ENCODE data around the gene TYRP1. TPM values are rescaled to one million over a fixed set of nuclear protein-coding genes. Genes with fewer than 3 reads are reported as not detected.
"Not testable (repeated sequence)": the region's sequence is repeated elsewhere in the genome, so short reads cannot be mapped to it uniquely, and the experiment has no call there.

Gene TYRP1
- total RNA-seq, 2 donors from 2014 or later = not detected

DNA sequence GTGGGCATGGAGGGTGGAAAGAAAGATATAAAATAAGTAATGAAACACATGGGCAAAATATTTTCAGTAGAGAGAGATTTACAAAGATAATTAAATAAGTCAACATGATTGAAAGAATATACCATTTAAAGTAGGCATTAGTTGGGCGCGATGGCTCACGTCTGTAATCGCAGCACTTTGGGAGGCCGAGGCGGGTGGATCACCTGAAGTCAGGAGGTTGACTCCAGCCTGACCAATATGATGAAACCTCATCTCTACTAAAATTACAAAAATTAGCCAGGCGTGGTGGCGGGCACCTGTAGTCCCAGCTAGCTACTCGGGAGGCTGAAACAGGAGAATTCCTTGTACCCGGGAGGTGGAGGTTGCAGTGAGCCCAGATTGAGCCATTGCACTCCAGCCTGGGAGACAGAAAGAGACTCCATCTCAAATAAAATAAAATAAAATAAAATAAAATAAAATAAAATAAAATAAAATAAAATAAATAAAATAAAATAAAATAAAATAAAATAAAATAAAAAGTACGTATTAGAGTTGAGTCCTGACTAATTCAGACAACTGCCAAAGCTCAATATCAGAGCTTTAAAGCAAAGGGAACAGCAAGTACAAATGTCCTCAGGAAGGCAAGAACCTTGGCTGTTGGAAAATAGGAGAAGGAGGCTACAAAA, 15.6 kb upstream of the TYRP1 start:
- H3K9me3 Mint-ChIP-seq = peaks cover 27% of the 10 kb centered on the region
- ATAC-seq (replicated peaks); H3K27ac Mint-ChIP-seq; H3K4me3 Mint-ChIP-seq; H3K36me3 Mint-ChIP-seq (ENCODE audit: low read depth); H3K4me1 Mint-ChIP-seq; H3K27me3 Mint-ChIP-seq: not testable (repeated sequence)

DNA sequence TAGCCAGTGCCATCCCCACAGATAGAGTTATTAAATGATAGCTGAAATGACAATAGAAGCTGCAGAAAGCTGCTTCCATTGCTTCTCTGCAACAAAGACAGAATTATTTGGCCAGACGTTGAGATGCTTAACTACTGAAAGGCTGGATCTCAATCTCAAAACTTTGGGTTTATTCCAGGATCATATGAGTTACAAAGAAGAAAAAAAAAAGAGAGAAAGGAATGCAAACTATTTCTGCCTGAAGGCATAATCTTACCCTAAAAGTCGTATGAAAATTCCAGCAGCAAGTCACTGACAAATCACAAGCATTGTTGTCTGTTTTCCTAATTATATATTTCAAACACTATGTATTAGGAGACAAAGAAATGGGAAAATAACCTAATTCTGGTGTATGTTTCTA, 12.8 kb upstream of the TYRP1 start:
- H3K36me3 Mint-ChIP-seq (ENCODE audit: low read depth) = no peaks in the 10 kb centered on the region
- H3K4me1 Mint-ChIP-seq = no peaks in the 10 kb centered on the region
- H3K27ac Mint-ChIP-seq = no peak overlapping the region

DNA sequence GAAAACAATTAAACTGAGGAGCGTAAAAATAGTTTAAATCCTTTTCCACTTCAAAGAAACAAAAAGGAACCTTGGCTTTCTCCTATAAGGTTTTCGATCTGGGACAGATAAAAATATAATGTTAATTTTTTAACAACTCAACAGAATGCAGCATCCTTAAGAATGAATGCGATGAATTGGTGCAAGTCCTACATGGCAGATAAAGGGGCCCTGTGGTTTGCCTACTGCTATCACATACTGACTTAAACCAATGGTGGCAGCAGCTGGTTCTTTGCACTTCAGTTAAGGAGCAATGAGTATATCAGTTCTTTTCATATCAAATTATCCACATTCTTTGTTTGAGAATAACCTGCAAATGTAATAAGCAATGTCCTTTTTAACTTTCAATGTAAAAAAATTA, 12.4 kb upstream of the TYRP1 start:
- Mint-ChIP-seq H3K27me3 (no peaks in the 10 kb centered on the region), H3K36me3 (ENCODE audit: low read depth) (no peaks in the 10 kb centered on the region), H3K27ac (no peak overlapping the region), H3K9me3 (peaks cover 34% of the 10 kb centered on the region), H3K4me1 (no peaks in the 10 kb centered on the region), H3K4me3 (no peak overlapping the region)
- ATAC-seq (replicated peaks) = no peak

More for the DNA sequence above, 12.8 kb upstream of the TYRP1 start:
- no peak overlapping the region for H3K4me3 Mint-ChIP-seq
- H3K9me3 Mint-ChIP-seq = peaks cover 34% of the 10 kb centered on the region
- H3K27me3 Mint-ChIP-seq = no peaks in the 10 kb centered on the region
- ATAC-seq (replicated peaks) = no peak

DNA sequence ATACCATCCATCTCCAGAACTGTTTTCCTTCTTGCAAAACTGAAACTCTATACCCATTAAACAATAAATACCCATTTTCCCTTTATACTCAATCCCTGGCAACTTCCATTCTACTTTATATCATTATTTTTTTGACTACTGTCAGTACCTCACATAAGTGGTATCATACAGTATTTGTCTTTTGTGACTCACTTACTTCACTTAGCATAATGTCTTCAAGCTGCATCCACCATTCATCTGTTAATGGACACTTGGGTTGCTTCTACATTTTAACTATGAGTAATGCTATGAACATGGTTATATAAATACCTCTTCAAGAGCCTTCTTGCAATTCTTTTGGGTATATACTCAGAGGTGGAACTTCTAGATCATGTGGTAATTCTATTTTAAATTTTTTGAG, 11.6 kb upstream of the TYRP1 start:
- ATAC-seq (replicated peaks) = no peak
- no peaks in the 10 kb centered on the region for H3K27me3 Mint-ChIP-seq
- H3K36me3 Mint-ChIP-seq (ENCODE audit: low read depth) = no peaks in the 10 kb centered on the region
- H3K4me1 Mint-ChIP-seq = no peaks in the 10 kb centered on the region
- peaks cover 29% of the 10 kb centered on the region for H3K9me3 Mint-ChIP-seq
- H3K27ac Mint-ChIP-seq = no peak overlapping the region
- H3K4me3 Mint-ChIP-seq = no peak overlapping the region

DNA sequence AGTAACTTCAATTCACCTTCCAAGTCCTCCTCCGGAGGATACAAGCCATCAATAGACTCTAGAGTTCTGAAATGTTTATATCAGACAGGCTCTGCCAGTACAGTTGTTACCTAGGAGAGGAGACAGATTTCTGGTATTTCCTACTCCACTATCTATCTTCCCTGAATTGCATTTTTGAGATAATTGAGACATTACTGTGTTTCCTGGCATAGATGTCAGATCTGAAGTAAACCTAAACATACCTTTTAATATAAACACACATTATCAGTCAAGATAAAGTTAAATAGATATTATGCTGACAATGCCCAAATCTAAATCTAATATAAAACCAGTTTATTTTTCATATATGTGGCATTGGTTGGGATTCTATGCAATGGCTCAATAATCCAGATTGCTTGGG, 8.2 kb upstream of the TYRP1 start:
- Mint-ChIP-seq H3K27me3 (no peaks in the 10 kb centered on the region), H3K27ac (no peak overlapping the region), H3K4me1 (no peaks in the 10 kb centered on the region), H3K9me3 (peaks cover 32% of the 10 kb centered on the region), H3K4me3 (no peak overlapping the region), H3K36me3 (ENCODE audit: low read depth) (no peaks in the 10 kb centered on the region)
- ATAC-seq (replicated peaks) = no peak

DNA sequence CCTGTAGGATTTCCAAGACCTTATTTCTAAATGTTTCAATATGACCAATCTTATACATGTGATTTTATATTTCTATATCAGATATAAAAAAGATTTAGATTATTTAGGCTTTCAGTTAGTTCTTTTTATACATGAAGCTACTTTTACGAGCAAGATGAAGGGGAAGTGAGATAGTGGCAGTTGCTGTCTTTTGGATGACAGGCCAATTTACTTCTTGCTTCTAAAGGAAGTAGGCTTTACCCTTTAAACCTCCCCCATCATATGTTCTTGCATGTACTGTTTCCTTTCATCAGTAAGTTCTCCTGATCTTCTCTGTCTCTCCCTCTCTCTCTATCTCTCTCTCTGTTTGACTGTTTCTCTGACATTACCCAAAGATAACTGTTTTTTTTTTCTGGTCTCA, 4.0 kb upstream of the TYRP1 start:
- no peaks in the 10 kb centered on the region for H3K4me1 Mint-ChIP-seq
- H3K27me3 Mint-ChIP-seq = no peaks in the 10 kb centered on the region
- H3K4me3 Mint-ChIP-seq = no peak overlapping the region
- no peak for ATAC-seq (replicated peaks)
- H3K27ac Mint-ChIP-seq = no peak overlapping the region
- peaks cover 21% of the 10 kb centered on the region for H3K9me3 Mint-ChIP-seq
- no peaks in the 10 kb centered on the region for H3K36me3 Mint-ChIP-seq (ENCODE audit: low read depth)

DNA sequence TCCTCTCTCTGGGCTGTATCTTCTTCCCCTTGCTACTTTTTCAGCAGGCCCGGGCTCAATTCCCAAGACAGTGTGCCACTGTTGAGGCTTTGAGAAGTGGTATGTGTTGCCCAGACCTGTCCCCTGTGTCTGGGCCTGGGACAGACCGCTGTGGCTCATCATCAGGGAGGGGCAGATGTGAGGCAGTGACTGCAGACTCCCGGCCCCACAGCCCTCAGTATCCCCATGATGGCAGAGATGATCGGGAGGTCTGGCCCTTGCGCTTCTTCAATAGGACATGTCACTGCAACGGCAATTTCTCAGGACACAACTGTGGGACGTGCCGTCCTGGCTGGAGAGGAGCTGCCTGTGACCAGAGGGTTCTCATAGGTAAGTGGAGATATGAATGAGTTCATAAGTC, 828 bp downstream of the TYRP1 start:
- H3K4me3 Mint-ChIP-seq = no peak overlapping the region
- H3K4me1 Mint-ChIP-seq = no peaks in the 10 kb centered on the region
- no peaks in the 10 kb centered on the region for H3K36me3 Mint-ChIP-seq (ENCODE audit: low read depth)
- H3K27me3 Mint-ChIP-seq = no peaks in the 10 kb centered on the region
- H3K9me3 Mint-ChIP-seq = peaks cover 13% of the 10 kb centered on the region
- ATAC-seq (replicated peaks) = no peak
- no peak overlapping the region for H3K27ac Mint-ChIP-seq

DNA sequence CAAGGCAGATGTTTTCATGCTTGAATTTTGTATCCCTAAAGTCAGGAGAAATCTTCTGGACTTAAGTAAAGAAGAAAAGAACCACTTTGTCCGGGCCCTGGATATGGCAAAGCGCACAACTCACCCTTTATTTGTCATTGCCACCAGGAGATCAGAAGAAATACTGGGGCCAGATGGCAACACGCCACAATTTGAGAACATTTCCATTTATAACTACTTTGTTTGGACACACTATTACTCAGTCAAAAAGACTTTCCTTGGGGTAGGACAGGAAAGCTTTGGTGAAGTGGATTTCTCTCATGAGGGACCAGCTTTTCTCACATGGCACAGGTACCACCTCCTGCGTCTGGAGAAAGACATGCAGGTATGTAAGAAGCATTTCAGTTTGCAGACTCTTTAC, 2.3 kb downstream of the TYRP1 start:
- Mint-ChIP-seq H3K9me3 (peaks cover 8% of the 10 kb centered on the region), H3K4me3 (no peak overlapping the region), H3K27me3 (no peaks in the 10 kb centered on the region)

DNA sequence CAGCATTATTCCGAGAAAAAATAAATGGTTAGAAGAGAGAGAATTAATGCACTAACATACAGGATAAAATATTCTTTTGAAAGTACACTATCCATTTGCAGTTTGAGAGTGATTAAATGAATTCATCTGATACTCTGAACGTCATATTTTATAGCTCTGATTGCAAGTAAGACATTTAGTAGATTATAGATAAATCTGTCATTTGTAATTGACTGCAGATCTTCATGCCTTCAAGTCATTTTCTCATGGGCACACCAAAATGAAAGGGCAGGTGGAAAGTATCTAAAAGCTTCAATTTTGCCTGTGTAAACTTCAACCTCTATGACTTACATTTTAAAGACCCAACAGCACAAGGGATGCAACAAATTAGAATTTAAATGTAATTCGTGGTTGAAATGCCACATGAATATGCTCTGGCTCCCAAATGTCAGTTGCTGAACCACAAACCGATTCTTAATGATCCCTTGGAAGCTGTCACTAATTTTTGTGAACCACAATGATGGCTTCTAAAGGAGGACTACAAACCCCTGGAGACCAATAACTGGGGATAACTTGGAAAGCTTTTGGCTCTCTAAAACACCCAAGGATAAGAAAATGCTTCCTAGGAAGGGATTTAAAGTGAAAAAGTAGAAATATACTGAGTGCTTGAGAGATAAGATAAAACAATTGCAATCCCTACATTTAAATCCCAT, 3.9 kb downstream of the TYRP1 start:
- H3K36me3 Mint-ChIP-seq (ENCODE audit: low read depth) = no peaks in the 10 kb centered on the region
- no peak overlapping the region for H3K27ac Mint-ChIP-seq
- peaks cover 15% of the 10 kb centered on the region for H3K9me3 Mint-ChIP-seq
- no peak for ATAC-seq (replicated peaks)
- H3K27me3 Mint-ChIP-seq = no peaks in the 10 kb centered on the region
- H3K4me1 Mint-ChIP-seq = no peaks in the 10 kb centered on the region
- H3K4me3 Mint-ChIP-seq = no peak overlapping the region

More for the DNA sequence above, 2.3 kb downstream of the TYRP1 start:
- Mint-ChIP-seq H3K4me1 (no peaks in the 10 kb centered on the region), H3K27ac (no peak overlapping the region), H3K36me3 (ENCODE audit: low read depth) (no peaks in the 10 kb centered on the region)
- no peak for ATAC-seq (replicated peaks)

DNA sequence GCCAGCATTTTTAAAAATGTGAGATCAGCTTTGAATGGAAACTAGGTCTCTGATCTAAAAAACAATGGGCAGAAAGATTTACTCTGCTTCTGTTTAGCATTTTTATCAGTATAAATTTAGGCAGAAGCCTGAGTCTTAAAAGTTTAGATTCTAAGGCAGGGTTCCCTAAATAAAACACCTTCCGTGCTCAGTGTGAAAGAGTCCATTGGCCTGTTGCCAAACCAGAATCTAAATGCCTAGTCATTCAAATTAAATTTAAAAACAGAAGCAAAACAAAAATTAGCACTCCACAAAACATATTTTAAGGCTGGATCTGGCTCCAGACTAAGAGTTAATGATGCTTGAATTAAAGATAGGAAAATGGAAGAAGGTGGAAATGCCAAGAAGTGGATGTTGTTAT, 4.5 kb downstream of the TYRP1 start:
- no peak for ATAC-seq (replicated peaks)
- no peak overlapping the region for H3K4me3 Mint-ChIP-seq
- peaks cover 15% of the 10 kb centered on the region for H3K9me3 Mint-ChIP-seq
- no peaks in the 10 kb centered on the region for H3K4me1 Mint-ChIP-seq
- no peaks in the 10 kb centered on the region for H3K27me3 Mint-ChIP-seq
- no peaks in the 10 kb centered on the region for H3K36me3 Mint-ChIP-seq (ENCODE audit: low read depth)
- H3K27ac Mint-ChIP-seq = no peak overlapping the region

DNA sequence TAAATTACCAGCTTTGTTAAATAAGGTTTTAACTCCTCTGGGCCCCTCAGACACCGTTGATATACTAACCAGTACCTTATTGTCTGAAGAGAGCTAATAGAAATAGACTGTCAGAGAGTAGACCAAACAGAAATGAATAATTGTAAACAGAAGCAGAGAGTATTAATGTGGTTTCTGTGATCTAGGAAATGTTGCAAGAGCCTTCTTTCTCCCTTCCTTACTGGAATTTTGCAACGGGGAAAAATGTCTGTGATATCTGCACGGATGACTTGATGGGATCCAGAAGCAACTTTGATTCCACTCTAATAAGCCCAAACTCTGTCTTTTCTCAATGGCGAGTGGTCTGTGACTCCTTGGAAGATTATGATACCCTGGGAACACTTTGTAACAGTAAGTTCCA, 5.1 kb downstream of the TYRP1 start:
- Mint-ChIP-seq H3K4me3 (no peak overlapping the region), H3K27me3 (no peaks in the 10 kb centered on the region), H3K4me1 (no peaks in the 10 kb centered on the region), H3K9me3 (peaks cover 15% of the 10 kb centered on the region), H3K27ac (no peak overlapping the region), H3K36me3 (ENCODE audit: low read depth) (no peaks in the 10 kb centered on the region)
- ATAC-seq (replicated peaks) = no peak

DNA sequence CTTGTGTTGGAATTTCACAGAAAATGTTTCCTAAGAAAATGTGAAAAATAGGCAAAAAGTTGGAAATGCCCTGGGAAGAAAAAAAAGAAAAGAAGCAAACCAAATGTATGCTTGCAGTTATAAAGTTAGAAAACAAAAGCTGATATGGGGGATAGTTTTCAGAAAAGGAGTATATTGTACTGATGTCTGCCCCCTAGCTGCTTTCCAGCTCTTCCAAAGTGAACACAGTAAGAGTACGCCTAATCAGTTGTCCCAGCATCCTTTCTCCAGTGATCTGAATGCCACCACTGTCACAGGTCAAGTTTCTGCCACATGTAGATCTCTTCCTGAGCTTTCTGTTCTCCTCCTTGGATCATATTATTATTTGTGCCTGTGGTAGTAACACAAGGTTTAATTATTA, 5.8 kb downstream of the TYRP1 start:
- Mint-ChIP-seq H3K4me1 (no peaks in the 10 kb centered on the region), H3K27ac (no peak overlapping the region), H3K36me3 (ENCODE audit: low read depth) (no peaks in the 10 kb centered on the region), H3K9me3 (peaks cover 15% of the 10 kb centered on the region), H3K4me3 (no peak overlapping the region), H3K27me3 (no peaks in the 10 kb centered on the region)
- ATAC-seq (replicated peaks) = no peak

DNA sequence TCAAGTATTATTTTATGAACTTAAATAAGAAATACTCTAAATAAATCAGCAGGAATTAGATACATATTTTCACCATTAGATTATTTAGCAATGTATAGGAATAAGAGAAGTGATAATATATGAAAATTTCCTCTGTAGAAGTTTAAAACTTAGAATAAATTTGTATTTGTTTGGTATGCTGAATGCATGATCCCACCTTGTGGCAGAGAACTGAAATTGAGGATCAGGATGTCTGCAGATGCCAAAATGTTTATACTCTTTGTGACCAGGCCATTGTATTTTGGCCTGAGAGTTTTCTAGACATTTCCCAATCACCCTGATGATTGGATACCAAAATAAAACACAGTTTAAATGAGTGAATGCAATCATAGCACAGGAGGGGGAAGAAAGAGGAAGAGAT, 6.3 kb downstream of the TYRP1 start:
- Mint-ChIP-seq H3K4me1 (no peaks in the 10 kb centered on the region), H3K9me3 (peaks cover 15% of the 10 kb centered on the region), H3K27me3 (no peaks in the 10 kb centered on the region), H3K27ac (no peak overlapping the region), H3K36me3 (ENCODE audit: low read depth) (no peaks in the 10 kb centered on the region), H3K4me3 (no peak overlapping the region)
- ATAC-seq (replicated peaks) = no peak

DNA sequence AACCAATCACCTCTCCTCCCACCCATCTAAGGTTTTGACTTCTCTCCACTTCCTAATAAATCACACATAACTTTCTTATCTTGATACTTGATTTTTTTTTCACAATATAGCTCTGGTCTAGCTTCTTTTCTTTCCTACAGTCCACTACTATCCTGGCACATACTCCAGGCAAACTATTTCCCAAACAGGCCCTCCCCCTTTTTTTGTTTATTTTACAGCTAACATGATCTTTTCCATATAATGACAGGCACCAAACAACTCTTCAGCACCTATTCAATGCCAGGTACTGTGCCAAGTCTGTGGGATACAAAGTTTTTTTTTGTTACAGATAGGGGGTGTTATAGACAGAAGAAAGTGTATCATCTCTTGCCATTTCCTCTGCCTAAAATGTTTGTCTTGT, 7.9 kb downstream of the TYRP1 start:
- ATAC-seq (replicated peaks) = no peak
- Mint-ChIP-seq H3K4me3 (no peak overlapping the region), H3K27me3 (no peaks in the 10 kb centered on the region), H3K27ac (no peak overlapping the region), H3K4me1 (no peaks in the 10 kb centered on the region), H3K9me3 (peaks cover 10% of the 10 kb centered on the region), H3K36me3 (ENCODE audit: low read depth) (no peaks in the 10 kb centered on the region)

DNA sequence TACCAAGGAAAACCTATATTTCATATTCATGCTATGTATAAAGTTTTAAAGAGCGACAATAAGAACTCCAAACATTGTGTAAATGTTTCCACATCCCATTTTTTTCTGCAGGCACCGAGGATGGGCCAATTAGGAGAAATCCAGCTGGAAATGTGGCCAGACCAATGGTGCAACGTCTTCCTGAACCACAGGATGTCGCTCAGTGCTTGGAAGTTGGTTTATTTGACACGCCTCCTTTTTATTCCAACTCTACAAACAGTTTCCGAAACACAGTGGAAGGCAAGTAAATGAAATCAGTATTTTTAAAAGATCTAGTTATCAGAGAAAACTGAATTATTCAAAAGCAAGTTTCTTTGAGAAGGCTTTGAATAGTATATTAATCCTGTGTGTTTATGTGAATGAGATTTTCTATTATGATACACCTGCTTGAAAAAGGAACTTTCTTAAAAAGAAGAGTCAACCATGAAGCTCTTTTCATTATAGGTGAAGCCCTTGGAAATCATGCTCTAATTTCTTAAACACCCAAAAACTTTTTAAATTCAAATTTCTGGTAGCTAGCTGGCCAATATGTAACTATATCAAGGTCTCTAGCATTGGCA, 9.1 kb downstream of the TYRP1 start:
- no peaks in the 10 kb centered on the region for H3K4me1 Mint-ChIP-seq

More for the DNA sequence above, 9.1 kb downstream of the TYRP1 start:
- no peak for ATAC-seq (replicated peaks)
- no peaks in the 10 kb centered on the region for H3K36me3 Mint-ChIP-seq (ENCODE audit: low read depth)
- peaks cover 13% of the 10 kb centered on the region for H3K9me3 Mint-ChIP-seq
- no peak overlapping the region for H3K27ac Mint-ChIP-seq
- H3K4me3 Mint-ChIP-seq = no peak overlapping the region
- no peaks in the 10 kb centered on the region for H3K27me3 Mint-ChIP-seq
